Glutamatergic neuron (in vitro differentiated cells): ENCODE results near the gene RALGPS1. TPM values are rescaled to one million over a fixed set of nuclear protein-coding genes. Genes with fewer than 3 reads are reported as not detected.

ENCODE experiments used
- DNase-seq: peaks from one replicate; pipeline ENCODE4 v3.0.0; 2022
- H3K27ac Mint-ChIP-seq: one replicate; pipeline ENCODE4 v1.8.0; 2020; ENCODE audit warnings: mild to moderate bottlenecking, mixed read lengths, inconsistent platforms; ENCODE audit not compliant: unreplicated experiment
- H3K27me3 Mint-ChIP-seq: one replicate; pipeline ENCODE4 v1.8.0; 2020; ENCODE audit warnings: mild to moderate bottlenecking, moderate library complexity, mixed read lengths, inconsistent platforms; ENCODE audit not compliant: unreplicated experiment
- H3K36me3 Mint-ChIP-seq: one replicate; pipeline ENCODE4 v1.8.0; 2020; ENCODE audit warnings: mild to moderate bottlenecking, mixed read lengths, inconsistent platforms; ENCODE audit not compliant: unreplicated experiment
- H3K4me1 Mint-ChIP-seq: one replicate; pipeline ENCODE4 v1.8.0; 2020; ENCODE audit warnings: mild to moderate bottlenecking, low read depth, mixed read lengths, inconsistent platforms; ENCODE audit not compliant: unreplicated experiment
- H3K4me3 Mint-ChIP-seq: one replicate; pipeline ENCODE4 v1.8.0; 2020; ENCODE audit warnings: mild to moderate bottlenecking, mixed read lengths, inconsistent platforms; ENCODE audit not compliant: unreplicated experiment
- H3K9me3 Mint-ChIP-seq: one replicate; pipeline ENCODE4 v1.8.0; 2020; ENCODE audit warnings: mild to moderate bottlenecking, moderate library complexity, mixed read lengths, inconsistent platforms; ENCODE audit not compliant: unreplicated experiment
- total RNA-seq: library from RNA; stranded (reverse); fragmentation: NEBNext Ultra II Directional; extraction: Animal tissue kit (Norgen Biotek cat#: 25700); gene quantifications from one replicate; pipeline ENCODE4 v1.2.1, GENCODE V29; 2021; ENCODE audit not compliant: unreplicated experiment
- TF ChIP-seq, protein P1 (sequence below): fragments of 200-600 bp; sonication (generic); IDR thresholded peaks from one replicate; pipeline ENCODE4 v1.5.0; 2021; ENCODE audit not compliant: partially characterized antibody, unreplicated experiment

Gene RALGPS1
- total RNA-seq, 1 donor from 2014 or later, result 23.8 TPM

DNA sequence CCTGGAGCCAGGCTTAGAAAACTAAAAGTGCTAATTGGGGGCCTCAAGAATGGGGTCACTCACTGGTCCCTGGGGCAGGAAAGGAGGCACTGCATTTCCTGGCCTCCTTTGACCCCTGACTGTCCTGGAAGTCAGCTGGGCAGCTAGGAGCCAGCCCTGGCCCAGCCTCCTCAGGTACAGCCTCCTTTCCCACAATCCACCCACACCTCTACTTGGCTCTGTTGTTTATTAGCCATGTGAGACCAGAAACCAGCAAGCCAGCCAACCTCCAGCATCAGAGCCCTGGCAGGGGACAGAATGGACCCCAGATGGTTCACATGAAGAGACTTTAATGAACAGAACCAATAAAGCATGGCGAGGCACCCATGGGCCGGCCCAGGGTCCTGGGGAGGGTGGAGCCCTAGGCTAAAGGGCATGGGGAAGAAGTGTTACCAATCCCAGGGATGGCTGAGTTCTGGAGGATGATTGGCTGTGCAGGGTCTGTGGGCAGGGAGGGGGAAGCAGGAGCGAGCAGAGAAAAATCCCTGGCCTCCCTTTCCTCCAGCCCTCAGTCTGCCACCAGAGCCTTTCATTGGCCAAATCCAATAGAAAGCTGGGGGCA lies 263.2 kb downstream of the RALGPS1 start:
- Mint-ChIP-seq H3K36me3 (no peaks in the 10 kb centered on the region), H3K4me3 (no peak overlapping the region), H3K27me3 (peaks cover 6% of the 10 kb centered on the region), H3K27ac (no peak overlapping the region), H3K9me3 (peaks cover 4% of the 10 kb centered on the region), H3K4me1 (peaks cover 11% of the 10 kb centered on the region)
- peak; percentile 10 for DNase-seq
- TF ChIP-seq, protein P1, sequence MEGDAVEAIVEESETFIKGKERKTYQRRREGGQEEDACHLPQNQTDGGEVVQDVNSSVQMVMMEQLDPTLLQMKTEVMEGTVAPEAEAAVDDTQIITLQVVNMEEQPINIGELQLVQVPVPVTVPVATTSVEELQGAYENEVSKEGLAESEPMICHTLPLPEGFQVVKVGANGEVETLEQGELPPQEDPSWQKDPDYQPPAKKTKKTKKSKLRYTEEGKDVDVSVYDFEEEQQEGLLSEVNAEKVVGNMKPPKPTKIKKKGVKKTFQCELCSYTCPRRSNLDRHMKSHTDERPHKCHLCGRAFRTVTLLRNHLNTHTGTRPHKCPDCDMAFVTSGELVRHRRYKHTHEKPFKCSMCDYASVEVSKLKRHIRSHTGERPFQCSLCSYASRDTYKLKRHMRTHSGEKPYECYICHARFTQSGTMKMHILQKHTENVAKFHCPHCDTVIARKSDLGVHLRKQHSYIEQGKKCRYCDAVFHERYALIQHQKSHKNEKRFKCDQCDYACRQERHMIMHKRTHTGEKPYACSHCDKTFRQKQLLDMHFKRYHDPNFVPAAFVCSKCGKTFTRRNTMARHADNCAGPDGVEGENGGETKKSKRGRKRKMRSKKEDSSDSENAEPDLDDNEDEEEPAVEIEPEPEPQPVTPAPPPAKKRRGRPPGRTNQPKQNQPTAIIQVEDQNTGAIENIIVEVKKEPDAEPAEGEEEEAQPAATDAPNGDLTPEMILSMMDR, result no peak

DNA sequence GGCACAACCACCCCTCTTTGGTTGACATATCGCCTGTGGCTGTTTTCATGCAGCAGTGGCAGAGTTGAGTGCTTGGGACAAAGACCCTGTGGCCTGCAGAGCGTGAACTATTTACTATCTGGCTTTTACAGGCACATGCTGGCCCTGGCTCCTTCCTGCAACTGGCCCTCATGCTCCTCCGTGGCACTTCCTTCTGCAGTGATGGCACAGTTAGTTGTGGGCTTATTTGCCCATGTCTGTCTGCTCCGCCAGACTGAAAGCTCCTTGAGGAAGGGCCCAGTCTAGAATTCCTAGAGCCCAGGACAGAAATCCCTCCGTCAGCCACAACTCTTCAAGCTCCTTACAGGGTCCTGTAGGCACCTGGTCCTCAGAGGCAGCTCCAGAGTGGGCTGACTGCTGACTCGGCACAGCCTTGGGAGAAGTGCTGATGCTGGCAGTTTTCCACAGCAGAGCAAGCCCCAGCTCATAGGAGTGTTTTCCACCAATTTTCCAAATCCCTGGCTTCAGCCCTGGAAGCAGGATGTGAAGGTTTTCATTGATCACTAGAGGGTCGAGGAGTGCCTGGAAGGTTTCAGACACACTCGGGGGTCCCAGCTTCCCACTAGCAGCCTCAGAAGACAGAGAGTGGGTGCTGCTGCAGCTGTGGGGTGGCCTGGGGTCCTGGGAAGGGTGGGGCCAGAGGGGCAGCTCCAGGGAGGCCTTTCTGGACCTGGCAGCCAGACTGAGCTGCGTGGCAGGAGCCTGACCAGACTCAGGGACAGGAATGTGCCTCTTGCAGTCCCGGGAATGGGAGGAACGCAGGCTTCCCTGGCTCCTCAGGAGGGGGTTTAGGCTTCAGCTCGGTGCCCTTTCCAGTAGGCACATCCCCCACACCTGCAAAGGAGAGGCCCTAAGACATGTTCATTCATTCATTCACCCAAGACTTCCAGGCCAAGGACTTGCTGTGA lies 264.4 kb downstream of the RALGPS1 start:
- DNase-seq, result peak; percentile 19
- Mint-ChIP-seq H3K27ac (peak overlapping the region; percentile 33), H3K4me1 (peaks cover 11% of the 10 kb centered on the region), H3K4me3 (no peak overlapping the region), H3K27me3 (peaks cover 6% of the 10 kb centered on the region), H3K36me3 (no peaks in the 10 kb centered on the region), H3K9me3 (peaks cover 4% of the 10 kb centered on the region)
- TF ChIP-seq, protein P1, result no peak

DNA sequence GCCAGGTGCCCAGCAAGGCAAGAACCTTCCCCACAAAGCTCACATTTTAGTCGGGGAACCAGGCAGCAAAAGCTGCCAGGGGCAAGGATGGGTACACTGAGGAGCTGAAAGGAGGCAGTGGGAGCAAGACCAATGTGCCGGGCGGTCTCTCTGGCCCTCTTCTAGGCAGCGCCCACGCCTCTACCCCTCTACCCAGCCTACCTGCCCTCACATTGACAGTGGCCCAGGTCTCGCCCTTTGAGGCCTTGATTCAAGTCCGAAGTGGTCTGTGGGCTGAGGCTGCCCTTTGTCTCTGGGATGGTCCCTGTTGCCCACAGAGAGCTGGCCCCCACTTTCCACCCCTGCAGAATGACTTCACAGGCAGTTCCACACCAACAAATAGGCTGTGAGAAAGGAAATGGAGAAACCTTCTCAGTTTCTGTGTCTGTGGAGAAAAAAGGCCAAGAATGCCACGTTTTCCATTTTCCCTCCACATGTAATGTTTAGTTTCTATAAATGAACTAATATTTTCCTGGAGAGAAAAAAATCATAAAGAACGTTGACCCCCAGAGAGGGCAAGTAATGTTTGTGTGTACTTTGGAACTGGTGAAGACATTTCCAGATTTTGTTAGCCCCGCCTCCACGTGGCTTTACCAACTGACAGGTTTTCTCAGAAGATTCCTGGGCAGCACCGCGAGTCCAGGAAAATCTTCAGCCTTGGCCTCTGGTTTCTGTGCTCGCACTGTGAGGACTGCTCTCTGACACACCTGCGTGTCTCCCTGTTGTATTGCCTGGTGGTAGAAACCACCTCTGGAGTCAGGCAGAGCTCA lies 265.3 kb downstream of the RALGPS1 start:
- TF ChIP-seq, protein P1, result no peak
- Mint-ChIP-seq H3K9me3 (peaks cover 4% of the 10 kb centered on the region), H3K27ac (no peak overlapping the region), H3K4me1 (peaks cover 11% of the 10 kb centered on the region), H3K36me3 (no peaks in the 10 kb centered on the region), H3K4me3 (no peak overlapping the region), H3K27me3 (peaks cover 6% of the 10 kb centered on the region)
- peak; percentile 8 for DNase-seq

DNA sequence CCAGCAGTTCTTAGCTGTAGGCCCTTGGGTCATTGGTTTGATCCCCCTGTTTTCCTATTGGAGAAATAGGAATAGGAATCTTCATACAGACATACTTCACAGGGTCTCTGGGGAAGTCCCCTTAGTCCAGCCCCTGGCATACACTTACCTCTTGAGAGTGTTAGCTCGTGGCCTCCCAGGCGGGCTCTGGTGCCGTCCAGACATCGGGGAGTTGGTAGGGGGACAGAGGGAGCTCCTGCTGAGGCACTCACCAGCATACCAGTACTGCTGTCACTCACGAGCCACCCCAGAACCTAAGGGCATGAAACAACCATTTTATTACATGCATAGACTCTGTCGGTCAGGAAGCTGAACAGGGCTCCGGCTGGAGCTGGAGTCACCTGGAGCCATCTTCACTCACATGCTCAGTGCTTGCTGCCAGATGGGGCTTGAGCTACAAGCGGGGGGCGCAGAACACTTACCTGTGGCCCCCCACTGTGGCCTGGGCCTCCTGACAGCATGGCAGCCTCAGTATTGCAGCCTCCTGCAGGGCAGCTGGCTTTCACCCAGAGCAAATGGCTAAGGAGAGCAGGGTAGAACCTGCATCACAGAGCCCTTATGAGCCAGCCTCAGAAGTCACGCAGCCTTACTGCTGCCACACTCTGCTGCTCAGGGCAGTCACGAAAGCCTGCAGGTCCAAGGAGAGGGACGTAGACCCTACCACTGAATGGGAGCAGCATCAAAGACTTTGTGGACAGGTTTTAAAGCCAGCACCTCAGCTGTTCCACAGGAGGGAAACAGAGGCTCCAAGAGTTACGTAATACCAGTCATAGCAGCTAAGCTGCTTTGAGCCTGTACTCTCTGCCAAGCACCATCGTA lies 266.1 kb downstream of the RALGPS1 start:
- H3K27ac Mint-ChIP-seq, result no peak overlapping the region
- H3K4me3 Mint-ChIP-seq, result no peak overlapping the region
- TF ChIP-seq, protein P1, result no peak
- no peaks in the 10 kb centered on the region for H3K36me3 Mint-ChIP-seq
- H3K4me1 Mint-ChIP-seq, result peaks cover 11% of the 10 kb centered on the region
- H3K27me3 Mint-ChIP-seq, result peaks cover 6% of the 10 kb centered on the region
- H3K9me3 Mint-ChIP-seq, result peaks cover 6% of the 10 kb centered on the region
- peak; percentile 6 for DNase-seq
